PC-9 (cell line): ENCODE data around the gene SAMM50. TPM values are rescaled to one million over a fixed set of nuclear protein-coding genes. Genes with fewer than 3 reads are reported as not detected.

ENCODE experiments used
- BruUV-seq: library from RNA; stranded (reverse); fragments of 400-500 nt; replicated peaks from 2 replicates; lab custom pipeline; 2021; lab: Mats Ljungman, UMichigan
- CTCF ChIA-PET: fragments of 300-600 bp; sonication (Branson Sonifier 250); formaldehyde crosslinking; loops from one replicate; lab custom pipeline; 2022; ENCODE audit warnings: antibody characterized with exemption; lab: Charles Lee
- POLR2A ChIA-PET: fragments of 300-600 bp; sonication (Branson Sonifier 250); formaldehyde crosslinking; loops from one replicate; lab custom pipeline; 2022; ENCODE audit warnings: antibody characterized with exemption; ENCODE audit not compliant: unreplicated experiment; lab: Charles Lee
- DNase-seq, 2 experiments: peaks; one replicate each; pipeline versions ENCODE4 v3.0.0 to v3.0.0-alpha.2; 2015 to 2022; ENCODE audit warnings: mixed read lengths in 1 of 2
- H2AFZ ChIP-seq: fragments of 200-600 bp; sonication (generic); 2 replicates; pipeline ENCODE4 v1.8.1; 2017; ENCODE audit warnings: antibody characterized with exemption
- H3F3A ChIP-seq: fragments of 200-600 bp; sonication (generic); 2 replicates; pipeline ENCODE4 v1.8.1; 2017; ENCODE audit warnings: antibody characterized with exemption, mild to moderate bottlenecking, low read depth; ENCODE audit not compliant: insufficient read depth
- H3K27ac ChIP-seq: fragments of 200-600 bp; sonication (generic); 2 replicates; pipeline ENCODE4 v1.6.1; 2016; ENCODE audit warnings: mixed run types
- H3K27me3 ChIP-seq: fragments of 200-600 bp; sonication (generic); 2 replicates; pipeline ENCODE4 v1.6.1; 2016; ENCODE audit warnings: low read depth, mixed run types; ENCODE audit not compliant: insufficient read depth
- H3K36me3 ChIP-seq: fragments of 200-600 bp; sonication (generic); 2 replicates; pipeline ENCODE4 v1.6.1; 2016; ENCODE audit warnings: low read depth, mixed run types
- H3K4me1 ChIP-seq: fragments of 200-600 bp; sonication (generic); replicated peaks from 2 replicates; pipeline ENCODE4 v1.6.1; 2016; ENCODE audit warnings: mixed run types; ENCODE audit not compliant: insufficient read depth
- H3K4me2 ChIP-seq: fragments of 200-600 bp; sonication (generic); 2 replicates; pipeline ENCODE4 v1.6.1; 2017; ENCODE audit warnings: mixed run types
- H3K4me3 ChIP-seq: fragments of 200-600 bp; sonication (generic); 2 replicates; pipeline ENCODE4 v1.6.1; 2016; ENCODE audit warnings: mixed run types
- H3K79me2 ChIP-seq: fragments of 200-600 bp; sonication (generic); 2 replicates; pipeline ENCODE4 v1.6.1; 2017; ENCODE audit warnings: low read depth, mixed run types
- H3K9me2 ChIP-seq: fragments of 200-600 bp; sonication (generic); 2 replicates; pipeline ENCODE4 v1.8.1; 2017; ENCODE audit warnings: mild to moderate bottlenecking; ENCODE audit not compliant: insufficient read depth
- H3K9me3 ChIP-seq: fragments of 200-600 bp; sonication (generic); 2 replicates; pipeline ENCODE4 v1.8.1; 2016; ENCODE audit warnings: low read depth; ENCODE audit not compliant: insufficient read depth
- H4K20me1 ChIP-seq: fragments of 200-600 bp; sonication (generic); 2 replicates; pipeline ENCODE4 v1.8.1; 2017; ENCODE audit not compliant: insufficient read depth
- EZH2 ChIP-seq: fragments of 200-600 bp; sonication (generic); IDR thresholded peaks from 2 replicates; pipeline ENCODE4 v1.8.0; 2017; ENCODE audit warnings: antibody characterized with exemption, low read depth
- intact Hi-C: fragments of 100-400 bp; cut with micrococcal nuclease; formaldehyde crosslinking; loops from one replicate; pipeline ENCODE4 v1.10.0; 2022; ENCODE audit not compliant: unreplicated experiment
- total RNA-seq: library from RNA; stranded (reverse); gene quantifications from 2 replicates; pipeline ENCODE4 v1.2.3, GENCODE V29; 2021
- TF ChIP-seq, protein P1 (sequence below): fragments of 200-600 bp; sonication (generic); conservative IDR thresholded peaks from 2 replicates; pipeline ENCODE4 v1.6.1; 2017; ENCODE audit warnings: mixed run types, antibody characterized with exemption, mild to moderate bottlenecking, moderate library complexity

The SAMM50 gene
- total RNA-seq, 1 experiment from 2014 or later, result 73.9 TPM

- Histone ChIP-seq H3K27ac (no peak overlapping the region), H3K9me2 (no peaks in the 10 kb centered on the region), H4K20me1 (peaks cover 9% of the 10 kb centered on the region; the same call in 1 of the 2 replicates), H3K9me3 (no peaks in the 10 kb centered on the region), H3F3A (no peaks in the 10 kb centered on the region), H3K79me2 (no peaks in the 10 kb centered on the region), H3K4me1 (no peaks in the 10 kb centered on the region), H3K36me3 (peaks cover 36% of the 10 kb centered on the region), H3K4me3 (no peak overlapping the region), H3K27me3 (no peaks in the 10 kb centered on the region), H3K4me2 (no peak overlapping the region), H2AFZ (no peak overlapping the region)
- ChIA-PET CTCF (no interaction called here), POLR2A (no interaction called here)
- TF ChIP-seq EZH2, result no peak
- TF ChIP-seq, protein P1, sequence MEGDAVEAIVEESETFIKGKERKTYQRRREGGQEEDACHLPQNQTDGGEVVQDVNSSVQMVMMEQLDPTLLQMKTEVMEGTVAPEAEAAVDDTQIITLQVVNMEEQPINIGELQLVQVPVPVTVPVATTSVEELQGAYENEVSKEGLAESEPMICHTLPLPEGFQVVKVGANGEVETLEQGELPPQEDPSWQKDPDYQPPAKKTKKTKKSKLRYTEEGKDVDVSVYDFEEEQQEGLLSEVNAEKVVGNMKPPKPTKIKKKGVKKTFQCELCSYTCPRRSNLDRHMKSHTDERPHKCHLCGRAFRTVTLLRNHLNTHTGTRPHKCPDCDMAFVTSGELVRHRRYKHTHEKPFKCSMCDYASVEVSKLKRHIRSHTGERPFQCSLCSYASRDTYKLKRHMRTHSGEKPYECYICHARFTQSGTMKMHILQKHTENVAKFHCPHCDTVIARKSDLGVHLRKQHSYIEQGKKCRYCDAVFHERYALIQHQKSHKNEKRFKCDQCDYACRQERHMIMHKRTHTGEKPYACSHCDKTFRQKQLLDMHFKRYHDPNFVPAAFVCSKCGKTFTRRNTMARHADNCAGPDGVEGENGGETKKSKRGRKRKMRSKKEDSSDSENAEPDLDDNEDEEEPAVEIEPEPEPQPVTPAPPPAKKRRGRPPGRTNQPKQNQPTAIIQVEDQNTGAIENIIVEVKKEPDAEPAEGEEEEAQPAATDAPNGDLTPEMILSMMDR, result no peak
- peak in 1 of 2 experiments; percentile 21 for DNase-seq
- BruUV-seq, result no TSS peak
- intact Hi-C loops, result no loop called here
These were observed 14.9 kb downstream of the SAMM50 start for GRCh38 chr22:43969989-43970755.

DNA sequence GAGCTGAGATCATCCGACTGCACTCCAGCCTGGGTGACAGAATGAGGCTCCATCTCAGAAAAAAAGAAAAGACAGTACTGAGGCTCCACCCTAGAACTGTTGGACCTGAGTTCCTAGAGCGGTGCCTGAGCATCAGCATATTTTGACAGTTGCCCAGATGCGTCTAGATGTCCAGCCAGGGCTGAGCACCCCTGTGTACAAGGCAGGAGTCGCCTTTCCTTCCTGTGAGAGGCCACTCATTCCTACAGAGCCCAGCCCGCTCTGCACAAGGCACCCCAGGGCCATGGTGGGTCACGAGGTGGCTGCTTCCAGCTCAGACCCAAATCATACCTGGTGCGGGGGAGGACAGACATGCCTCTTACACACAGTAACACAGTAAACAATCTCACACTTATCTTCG, 15.9 kb downstream of the SAMM50 start:
- DNase-seq, result peak in 1 of 2 experiments; percentile 10
- no peak overlapping the region for H2AFZ ChIP-seq
- intact Hi-C loops, result no loop called here
- H3K4me2 ChIP-seq, result no peak overlapping the region
- no TSS peak for BruUV-seq
- H3K4me1 ChIP-seq, result no peaks in the 10 kb centered on the region
- H3K27me3 ChIP-seq, result no peaks in the 10 kb centered on the region
- peaks cover 9% of the 10 kb centered on the region; the same call in 1 of the 2 replicates for H4K20me1 ChIP-seq
- H3K9me3 ChIP-seq, result no peaks in the 10 kb centered on the region
- H3K27ac ChIP-seq, result no peak overlapping the region
- H3K36me3 ChIP-seq, result peaks cover 27% of the 10 kb centered on the region
- H3K9me2 ChIP-seq, result no peaks in the 10 kb centered on the region
- H3F3A ChIP-seq, result no peaks in the 10 kb centered on the region
- TF ChIP-seq, protein P1, result no peak
- TF ChIP-seq EZH2, result no peak
- H3K79me2 ChIP-seq, result no peaks in the 10 kb centered on the region
- ChIA-PET POLR2A (no interaction called here), CTCF (no interaction called here)
- no peak overlapping the region for H3K4me3 ChIP-seq

GRCh38 chr22:43972931-43973462, 17.8 kb downstream of the SAMM50 start:
- Histone ChIP-seq H3K27ac (no peak overlapping the region), H2AFZ (no peak overlapping the region), H3F3A (no peaks in the 10 kb centered on the region), H3K9me2 (no peaks in the 10 kb centered on the region), H3K79me2 (no peaks in the 10 kb centered on the region), H3K9me3 (no peaks in the 10 kb centered on the region), H3K4me2 (no peak overlapping the region), H3K36me3 (peaks cover 30% of the 10 kb centered on the region), H4K20me1 (peaks cover 9% of the 10 kb centered on the region; the same call in 1 of the 2 replicates), H3K27me3 (no peaks in the 10 kb centered on the region), H3K4me1 (no peaks in the 10 kb centered on the region), H3K4me3 (no peak overlapping the region)
- TF ChIP-seq, protein P1, result no peak
- TF ChIP-seq EZH2, result no peak
- CTCF ChIA-PET, result no interaction called here
- DNase-seq, result peak in 1 of 2 experiments; percentile 17
- POLR2A ChIA-PET, result no interaction called here
- intact Hi-C loops, result no loop called here
- BruUV-seq, result no TSS peak
